ENCODE data around the gene MYRIP. TPM values are rescaled to one million over a fixed set of nuclear protein-coding genes. Genes with fewer than 3 reads are reported as not detected.

The MYRIP gene
- polyA plus RNA-seq, 1 experiment: not detected

DNA sequence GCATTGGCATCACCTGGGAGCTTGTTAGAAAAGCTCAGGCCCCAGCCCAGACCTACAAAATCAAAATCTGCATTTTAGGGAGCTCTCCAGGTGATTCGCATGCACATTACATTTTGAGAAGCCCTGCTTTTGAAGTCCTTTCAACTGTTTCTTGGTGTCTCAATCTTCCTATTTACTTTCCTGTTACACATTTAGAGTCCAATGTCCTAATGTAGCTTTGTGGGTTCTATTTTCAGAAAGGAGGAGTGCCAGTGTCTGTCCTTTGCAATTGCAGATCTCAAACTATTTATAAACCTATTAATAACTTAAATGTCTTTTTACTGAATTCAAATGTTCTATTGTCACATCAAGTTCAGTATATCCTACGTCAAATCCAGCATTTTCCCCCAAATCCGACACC, 27.8 kb upstream of the MYRIP start:
- ChIA-PET CTCF (no interaction called here), POLR2A (no interaction called here)
- no peak overlapping the region for H3K4me3 ChIP-seq (ENCODE audit: low read depth, low read length)
- no peaks in the 10 kb centered on the region for H3K27me3 ChIP-seq (ENCODE audit: control insufficient read depth, insufficient read depth, low read length)
- TF ChIP-seq, protein P1, sequence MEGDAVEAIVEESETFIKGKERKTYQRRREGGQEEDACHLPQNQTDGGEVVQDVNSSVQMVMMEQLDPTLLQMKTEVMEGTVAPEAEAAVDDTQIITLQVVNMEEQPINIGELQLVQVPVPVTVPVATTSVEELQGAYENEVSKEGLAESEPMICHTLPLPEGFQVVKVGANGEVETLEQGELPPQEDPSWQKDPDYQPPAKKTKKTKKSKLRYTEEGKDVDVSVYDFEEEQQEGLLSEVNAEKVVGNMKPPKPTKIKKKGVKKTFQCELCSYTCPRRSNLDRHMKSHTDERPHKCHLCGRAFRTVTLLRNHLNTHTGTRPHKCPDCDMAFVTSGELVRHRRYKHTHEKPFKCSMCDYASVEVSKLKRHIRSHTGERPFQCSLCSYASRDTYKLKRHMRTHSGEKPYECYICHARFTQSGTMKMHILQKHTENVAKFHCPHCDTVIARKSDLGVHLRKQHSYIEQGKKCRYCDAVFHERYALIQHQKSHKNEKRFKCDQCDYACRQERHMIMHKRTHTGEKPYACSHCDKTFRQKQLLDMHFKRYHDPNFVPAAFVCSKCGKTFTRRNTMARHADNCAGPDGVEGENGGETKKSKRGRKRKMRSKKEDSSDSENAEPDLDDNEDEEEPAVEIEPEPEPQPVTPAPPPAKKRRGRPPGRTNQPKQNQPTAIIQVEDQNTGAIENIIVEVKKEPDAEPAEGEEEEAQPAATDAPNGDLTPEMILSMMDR (IDR thresholded peaks at IDR 0.05; ENCODE audit: low read depth, low read length): no peak
- no peak overlapping the region for H3K27ac ChIP-seq (ENCODE audit: low read depth, low read length)
- peaks cover 10% of the 10 kb centered on the region for H3K9me3 ChIP-seq (ENCODE audit: control insufficient read depth, insufficient read depth, low read length)
- no peak for DNase-seq (ENCODE audit: low read depth, low spot score)

DNA sequence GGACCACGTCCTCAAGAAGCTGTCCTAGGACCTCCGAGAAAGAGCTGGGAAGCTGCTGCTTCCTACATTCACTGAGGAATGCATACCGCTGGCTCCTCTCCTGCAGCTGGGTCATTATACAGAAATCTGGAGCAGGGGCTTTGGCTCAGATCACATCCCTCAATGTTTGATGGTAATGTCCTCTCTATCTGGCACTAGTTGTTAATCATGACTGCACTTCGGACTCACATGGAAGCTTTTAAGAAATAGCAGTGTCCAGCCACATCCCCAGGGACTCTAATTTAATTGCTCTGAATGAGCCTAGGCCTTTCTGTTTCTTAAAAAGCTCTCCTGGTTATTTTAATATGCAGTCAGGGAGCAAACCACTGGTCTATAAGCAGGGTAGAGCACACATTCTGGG, 25.7 kb upstream of the MYRIP start:
- TF ChIP-seq, protein P1 (IDR thresholded peaks at IDR 0.05; ENCODE audit: low read depth, low read length): no peak
- DNase-seq (ENCODE audit: low read depth, low spot score): no peak
- ChIA-PET POLR2A (no interaction called here), CTCF (no interaction called here)
- no peak overlapping the region for H3K27ac ChIP-seq (ENCODE audit: low read depth, low read length)
- peaks cover 10% of the 10 kb centered on the region for H3K9me3 ChIP-seq (ENCODE audit: control insufficient read depth, insufficient read depth, low read length)
- no peak overlapping the region for H3K4me3 ChIP-seq (ENCODE audit: low read depth, low read length)
- no peaks in the 10 kb centered on the region for H3K27me3 ChIP-seq (ENCODE audit: control insufficient read depth, insufficient read depth, low read length)

DNA sequence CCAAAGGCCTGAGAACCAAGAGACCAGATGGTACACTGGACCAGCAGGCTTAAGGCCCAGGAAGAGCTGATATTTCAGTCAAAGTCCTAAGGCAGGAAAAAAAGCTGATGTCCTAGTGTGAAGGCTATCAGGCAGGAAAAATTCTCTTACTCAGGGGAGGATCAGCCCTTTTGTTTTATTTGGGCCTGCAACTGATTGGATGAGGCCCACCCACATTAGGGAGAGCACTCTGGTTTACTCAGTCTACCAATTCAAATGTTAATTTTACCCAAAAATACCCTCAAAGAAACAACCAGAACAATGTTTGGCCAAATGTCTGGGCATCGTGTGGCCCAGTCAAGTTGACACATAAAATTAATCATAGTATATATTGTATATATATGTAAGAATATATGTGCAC, 24.5 kb upstream of the MYRIP start:
- TF ChIP-seq, protein P1 (IDR thresholded peaks at IDR 0.05; ENCODE audit: low read depth, low read length): no peak
- Histone ChIP-seq H3K27me3 (ENCODE audit: control insufficient read depth, insufficient read depth, low read length) (no peaks in the 10 kb centered on the region), H3K4me3 (ENCODE audit: low read depth, low read length) (no peak overlapping the region), H3K9me3 (ENCODE audit: control insufficient read depth, insufficient read depth, low read length) (peaks cover under 1% of the 10 kb centered on the region; the same call in 1 of the 2 replicates), H3K27ac (ENCODE audit: low read depth, low read length) (no peak overlapping the region)
- CTCF ChIA-PET: no interaction called here
- POLR2A ChIA-PET: no interaction called here
- DNase-seq (ENCODE audit: low read depth, low spot score): no peak

DNA sequence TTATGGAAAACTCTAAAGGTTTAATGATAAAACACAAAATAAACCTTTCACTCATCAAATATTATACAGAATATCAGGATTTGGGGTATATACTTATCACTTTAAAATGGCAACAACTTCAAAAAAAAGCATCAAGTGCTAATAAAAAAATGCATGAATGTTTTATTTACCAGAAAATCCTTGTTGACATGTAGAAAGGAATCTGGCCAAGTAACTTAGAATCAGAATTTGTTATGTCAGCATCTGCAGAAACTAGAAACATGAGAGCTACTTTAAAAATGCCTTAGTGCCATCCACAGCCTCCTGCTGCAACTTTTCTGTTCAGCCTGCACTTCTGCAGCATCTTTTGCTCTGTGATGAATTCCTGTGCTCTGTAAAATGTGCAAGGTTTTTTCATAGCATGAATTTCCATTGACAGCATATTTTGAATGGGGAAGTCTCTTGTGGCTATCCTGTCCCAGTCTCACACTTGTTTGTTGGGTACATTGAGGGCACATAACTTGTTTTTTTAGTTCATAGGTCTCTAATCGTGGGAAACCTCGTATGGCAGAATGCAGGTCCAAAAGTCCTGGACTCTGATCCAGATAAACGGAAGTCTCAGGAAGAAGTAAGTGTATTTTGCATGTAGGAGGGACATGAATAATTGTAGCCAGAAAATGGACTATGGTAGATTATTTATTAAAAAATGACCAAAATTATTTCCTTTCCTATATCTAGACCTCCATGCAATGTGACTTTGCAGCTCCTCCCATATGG, 21.1 kb upstream of the MYRIP start:
- Histone ChIP-seq H3K4me3 (ENCODE audit: low read depth, low read length) (no peak overlapping the region), H3K27me3 (ENCODE audit: control insufficient read depth, insufficient read depth, low read length) (no peaks in the 10 kb centered on the region), H3K27ac (ENCODE audit: low read depth, low read length) (no peak overlapping the region), H3K9me3 (ENCODE audit: control insufficient read depth, insufficient read depth, low read length) (no peaks in the 10 kb centered on the region)
- ChIA-PET POLR2A (no interaction called here), CTCF (no interaction called here)
- DNase-seq (ENCODE audit: low read depth, low spot score): no peak
- TF ChIP-seq, protein P1 (IDR thresholded peaks at IDR 0.05; ENCODE audit: low read depth, low read length): no peak

DNA sequence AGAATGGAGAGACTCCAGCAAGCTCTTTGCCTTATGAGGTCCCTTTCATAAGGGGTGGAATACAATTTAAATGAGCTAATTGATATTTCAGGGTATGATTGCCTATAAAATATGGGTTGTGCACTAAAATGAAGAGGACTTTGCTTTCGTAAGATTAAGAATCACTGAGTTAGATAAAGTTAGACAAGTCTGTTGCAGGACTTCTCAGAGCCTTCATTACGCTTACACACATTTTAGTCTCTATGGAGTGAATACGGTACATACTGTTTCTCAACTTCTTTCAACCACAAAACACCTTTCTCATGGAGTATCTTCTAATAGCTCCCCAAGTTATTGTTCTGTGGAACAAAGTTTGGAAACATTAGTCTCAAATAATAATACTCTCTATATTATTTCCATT, 17.8 kb upstream of the MYRIP start:
- CTCF ChIA-PET: no interaction called here
- H3K27ac ChIP-seq (ENCODE audit: low read depth, low read length): no peak overlapping the region
- TF ChIP-seq, protein P1 (IDR thresholded peaks at IDR 0.05; ENCODE audit: low read depth, low read length): no peak

More for the DNA sequence above, 17.8 kb upstream of the MYRIP start:
- DNase-seq (ENCODE audit: low read depth, low spot score): no peak
- no peaks in the 10 kb centered on the region for H3K27me3 ChIP-seq (ENCODE audit: control insufficient read depth, insufficient read depth, low read length)
- H3K9me3 ChIP-seq (ENCODE audit: control insufficient read depth, insufficient read depth, low read length): no peaks in the 10 kb centered on the region
- no peak overlapping the region for H3K4me3 ChIP-seq (ENCODE audit: low read depth, low read length)
- POLR2A ChIA-PET: no interaction called here
